Measurements from ENCODE around the gene HACD2.
"Not testable (repeated sequence)": the region's sequence is repeated elsewhere in the genome, so short reads cannot be mapped to it uniquely, and the experiment has no call there.

HACD2 gene

DNA sequence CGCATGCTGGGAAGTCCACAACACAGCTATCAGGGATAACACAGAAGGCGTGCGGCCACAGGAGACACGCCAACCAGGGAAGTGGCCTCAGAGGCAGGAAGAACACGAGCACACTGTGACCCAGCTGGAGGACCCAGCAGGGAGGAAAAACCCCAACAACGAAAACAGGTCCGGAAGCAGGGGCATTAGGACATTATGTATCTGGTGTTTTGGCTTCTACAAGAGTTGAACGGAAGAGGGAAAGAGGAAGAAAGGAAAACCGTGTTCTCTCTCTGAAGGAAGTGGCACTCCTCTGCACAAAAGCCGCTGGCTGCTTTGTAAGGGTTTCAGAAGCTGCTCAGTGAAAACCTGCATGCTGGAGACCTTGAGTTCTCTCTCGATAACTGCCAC lies 61.8 kb downstream of the HACD2 start:
- no peak for DNase-seq (ENCODE audit: low read depth)

- no peak for DNase-seq (ENCODE audit: low read depth)
Measured at GRCh38 chr3:123522320-123523022, 62.4 kb downstream of the HACD2 start.

- no peak for DNase-seq (ENCODE audit: low read depth)
Measured at GRCh38 chr3:123521179-123521969, 63.5 kb downstream of the HACD2 start.

DNA sequence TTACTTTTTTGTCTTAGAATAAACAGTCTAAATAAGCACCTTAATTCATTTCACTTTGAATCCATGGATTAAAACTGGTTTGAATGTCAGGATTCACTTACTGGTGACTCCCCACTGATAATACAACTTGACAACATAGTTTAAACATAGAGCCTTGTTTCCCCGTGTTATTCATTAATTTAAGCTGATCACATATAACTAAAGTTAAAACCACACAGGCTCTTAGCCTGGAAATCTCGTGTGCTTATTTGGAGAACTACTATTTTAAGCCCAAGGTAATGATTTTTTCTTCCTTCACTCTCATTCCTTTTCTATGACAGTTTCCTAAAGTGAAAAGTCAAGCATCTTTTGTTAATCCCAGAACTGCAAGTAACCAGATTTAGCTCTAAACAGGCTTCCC lies 64.2 kb downstream of the HACD2 start:
- no peak for DNase-seq (ENCODE audit: low read depth)

GRCh38 chr3:123518892-123519485 lies 65.9 kb downstream of the HACD2 start:
- no peak for DNase-seq (ENCODE audit: low read depth)

GRCh38 chr3:123511726-123512125 lies 73.1 kb downstream of the HACD2 start:
- DNase-seq (ENCODE audit: low read depth): no peak

GRCh38 chr3:123511084-123511483 lies 73.8 kb downstream of the HACD2 start:
- no peak for DNase-seq (ENCODE audit: low read depth)

DNA sequence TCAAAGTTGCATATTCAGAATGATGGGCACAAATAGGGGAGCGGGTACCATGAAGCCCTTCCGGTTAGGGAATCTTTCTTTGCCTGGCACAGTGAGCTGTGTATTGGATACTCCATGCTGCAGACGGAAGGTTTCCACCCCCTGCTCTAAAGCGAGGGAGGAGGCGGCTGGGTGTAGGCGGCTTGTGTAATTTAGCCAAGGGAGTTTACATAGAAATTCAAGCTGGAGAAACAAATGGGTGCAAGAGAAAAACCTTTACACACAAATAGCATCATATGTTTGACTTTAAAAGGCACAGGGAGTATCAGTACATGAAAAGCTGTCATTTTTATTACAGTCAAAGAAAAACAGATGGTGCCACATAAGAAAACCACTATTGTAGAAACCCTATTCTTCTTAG lies 76.7 kb downstream of the HACD2 start:
- no peak for DNase-seq (ENCODE audit: low read depth)

- no peak for DNase-seq (ENCODE audit: low read depth)
Measured at GRCh38 chr3:123505820-123506219, 79.0 kb downstream of the HACD2 start.

GRCh38 chr3:123503203-123503602 lies 81.7 kb downstream of the HACD2 start:
- DNase-seq (ENCODE audit: low read depth): no peak

GRCh38 chr3:123499322-123499721 lies 85.5 kb downstream of the HACD2 start:
- DNase-seq (ENCODE audit: low read depth): no peak

DNA sequence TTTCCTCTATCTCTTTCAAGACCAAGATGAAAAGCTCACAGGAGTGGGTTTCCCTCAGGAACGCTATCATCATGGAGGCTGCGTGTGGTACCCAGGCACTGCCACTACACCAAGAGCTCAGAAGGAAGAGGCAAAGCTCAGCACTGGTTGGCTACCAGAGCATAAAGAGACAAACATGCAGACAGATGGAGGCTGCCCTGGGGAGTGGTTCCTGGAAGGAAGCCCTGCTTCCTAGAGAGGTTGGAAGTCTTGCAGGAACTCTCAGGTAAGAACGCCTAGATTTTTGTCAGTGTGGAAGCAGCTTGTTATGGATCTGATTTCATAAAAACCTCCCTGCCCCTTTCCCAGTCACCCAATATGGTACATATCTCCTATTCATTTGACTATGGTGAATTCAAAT lies 86.1 kb downstream of the HACD2 start:
- DNase-seq (ENCODE audit: low read depth): no peak

DNA sequence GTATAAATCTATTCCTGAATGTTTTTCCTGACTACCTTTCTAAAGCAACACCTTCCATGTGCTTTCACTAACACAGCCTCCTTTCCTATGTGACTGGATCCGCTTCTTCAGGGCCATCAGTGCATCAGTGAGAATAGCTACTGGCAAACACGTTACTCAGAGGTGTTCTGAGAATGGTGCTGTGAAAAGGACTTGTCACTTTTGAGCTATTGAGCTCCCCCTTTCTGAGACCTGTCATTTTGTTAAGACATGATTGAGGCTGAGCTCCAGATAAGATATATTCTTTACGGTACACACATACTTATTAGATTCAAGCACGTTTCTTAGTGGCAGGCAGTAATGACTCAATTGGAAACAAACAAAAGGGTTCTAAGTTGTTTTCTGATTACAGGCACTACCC lies 90.9 kb downstream of the HACD2 start:
- no peak for DNase-seq (ENCODE audit: low read depth)

- DNase-seq (ENCODE audit: low read depth): no peak
Measured at GRCh38 chr3:123491966-123492587, 92.8 kb downstream of the HACD2 start.

DNA sequence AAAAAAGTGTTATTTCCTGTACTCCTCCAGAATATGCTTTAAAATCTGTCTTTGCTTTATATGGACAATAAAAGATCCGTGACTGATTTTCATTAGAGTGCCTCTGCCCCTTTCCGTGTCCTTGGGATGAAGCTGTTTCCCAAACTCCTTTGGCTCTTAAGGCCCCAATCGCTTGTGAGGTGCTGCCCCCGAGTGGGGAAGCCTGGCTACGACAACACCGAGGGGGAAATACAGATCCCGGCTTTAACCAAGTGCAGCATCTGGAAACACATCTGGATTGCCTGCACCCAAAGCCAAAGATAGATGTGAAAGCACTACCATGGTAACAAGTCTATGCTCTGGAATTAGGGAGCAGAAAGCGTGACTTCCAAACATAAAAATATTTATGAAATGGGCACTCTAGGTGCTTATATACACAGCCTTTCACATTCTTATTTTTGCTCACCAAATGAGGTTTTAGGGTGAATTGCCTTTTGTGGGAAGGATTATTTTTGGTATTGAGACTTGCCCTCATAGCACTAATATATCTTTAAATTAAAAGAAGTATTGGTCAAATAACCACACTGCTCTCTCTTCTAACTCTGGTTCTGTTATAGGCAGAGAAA lies 95.4 kb downstream of the HACD2 start:
- peak; percentile 30 for DNase-seq (ENCODE audit: low read depth)

GRCh38 chr3:123488645-123489347 lies 96.1 kb downstream of the HACD2 start:
- DNase-seq (ENCODE audit: low read depth): no peak

DNA sequence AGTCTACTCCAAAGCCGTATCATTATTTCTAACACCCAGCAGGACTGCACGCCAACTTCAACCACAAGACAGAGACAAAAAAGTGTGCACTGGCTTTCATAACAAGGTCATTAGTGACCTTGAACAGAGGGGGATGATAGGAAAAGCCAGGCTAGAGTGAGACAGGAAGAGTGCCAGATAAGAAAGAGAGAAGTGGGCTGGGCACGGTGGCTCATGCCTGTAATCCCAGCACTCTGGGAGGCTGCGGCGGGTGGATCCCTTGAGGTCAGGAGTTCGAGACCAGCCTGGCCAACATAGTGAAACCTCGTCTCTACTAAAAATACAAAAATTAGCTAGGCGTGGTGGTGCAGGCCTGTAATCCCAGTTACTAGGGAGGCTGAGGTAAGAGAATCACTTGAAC lies 97.8 kb downstream of the HACD2 start:
- not testable (repeated sequence) for DNase-seq (ENCODE audit: low read depth)

- no peak for DNase-seq (ENCODE audit: low read depth)
Measured at GRCh38 chr3:123486460-123486859, 98.4 kb downstream of the HACD2 start.

GRCh38 chr3:123485551-123485950 lies 99.3 kb downstream of the HACD2 start:
- DNase-seq (ENCODE audit: low read depth): no peak

DNA sequence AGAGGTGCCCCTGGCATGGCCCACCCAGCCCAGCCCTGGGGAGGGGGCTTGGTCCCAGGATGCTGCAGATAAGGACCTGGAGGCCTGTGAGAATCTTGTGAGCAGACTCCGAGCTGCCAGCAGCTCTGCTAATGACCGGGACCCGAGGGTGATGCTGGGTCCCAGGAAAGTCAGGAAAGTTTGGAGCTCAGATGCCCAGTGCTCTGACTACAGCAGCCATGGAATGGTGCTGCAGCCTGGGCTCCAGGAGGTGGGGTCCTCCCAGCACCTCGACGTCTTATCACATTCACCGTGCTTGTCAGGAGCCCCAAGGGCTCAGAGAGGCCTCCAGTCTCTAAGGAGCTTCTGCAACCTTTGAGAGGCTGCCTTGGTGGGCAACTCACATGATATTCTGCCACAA lies 101.7 kb downstream of the HACD2 start:
- no peak for DNase-seq (ENCODE audit: low read depth)

DNA sequence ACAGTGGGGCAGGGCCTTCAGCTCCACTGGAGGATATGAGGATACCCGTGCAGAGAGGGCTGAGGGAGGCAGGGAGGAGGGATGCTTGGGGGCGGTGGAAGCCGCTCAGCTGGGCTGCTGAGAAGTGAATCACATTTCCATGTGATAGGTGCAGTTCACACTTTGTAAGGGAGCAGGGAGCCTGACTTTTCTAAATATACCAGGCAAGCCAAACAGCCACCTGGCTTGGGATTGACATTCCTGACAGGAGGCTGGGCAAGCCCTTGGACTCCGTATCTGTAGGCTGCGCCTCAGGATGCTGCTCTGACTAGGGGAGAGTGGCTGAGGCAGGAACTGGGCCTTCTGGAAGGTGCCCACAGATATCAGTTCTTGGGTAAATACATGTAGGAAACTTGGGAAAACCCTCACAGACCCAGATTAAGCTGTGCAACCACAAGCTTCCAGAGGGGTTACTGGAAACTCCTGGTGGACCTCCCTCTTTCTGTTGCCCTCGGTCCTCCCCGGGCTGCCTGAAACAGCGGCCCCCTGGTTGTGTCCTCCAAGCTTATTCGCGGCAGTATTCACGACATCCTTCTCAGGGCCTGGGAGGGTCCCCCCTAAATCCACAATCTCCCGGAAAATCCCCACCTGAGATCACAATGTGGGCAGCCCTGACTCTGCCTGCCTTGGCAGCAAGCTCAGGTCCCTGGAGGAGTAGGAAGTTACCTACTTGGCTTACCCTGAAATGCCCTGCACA lies 103.0 kb downstream of the HACD2 start:
- no peak for DNase-seq (ENCODE audit: low read depth)
